HG02970 (cell line): Measurements from ENCODE around the gene COL27A1.
"Not testable (repeated sequence)": the region's sequence is repeated elsewhere in the genome, so short reads cannot be mapped to it uniquely, and the experiment has no call there.

Source experiments
- ATAC-seq: cut with Tn5 transposase; IDR thresholded peaks from one replicate; pipeline ENCODE4 v1.9.1; 2021; ENCODE audit warnings: mild to moderate bottlenecking, moderate library complexity, moderate number of reproducible peaks; ENCODE audit not compliant: unreplicated experiment, low FRiP score

Gene COL27A1

DNA sequence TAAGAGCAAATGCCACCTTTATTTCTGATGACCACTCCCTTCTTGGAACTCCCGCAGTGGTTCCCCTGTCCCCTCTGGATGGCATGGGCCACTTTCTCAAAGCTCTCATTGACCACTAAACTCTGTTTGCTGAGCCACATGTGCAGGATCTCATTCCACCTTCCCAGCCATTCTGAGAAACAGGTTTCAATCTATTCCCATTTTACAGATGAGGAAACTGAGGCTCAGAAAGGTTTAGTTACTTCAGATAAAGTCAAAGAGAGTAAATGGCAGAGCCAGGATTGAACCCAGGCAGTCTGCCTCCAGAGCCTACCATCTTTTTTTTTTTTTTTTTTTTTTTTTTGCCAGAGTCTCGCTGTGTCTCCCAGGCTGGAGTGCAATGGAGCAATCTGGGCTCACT lies 24.2 kb downstream of the COL27A1 start:
- no peak for ATAC-seq

DNA sequence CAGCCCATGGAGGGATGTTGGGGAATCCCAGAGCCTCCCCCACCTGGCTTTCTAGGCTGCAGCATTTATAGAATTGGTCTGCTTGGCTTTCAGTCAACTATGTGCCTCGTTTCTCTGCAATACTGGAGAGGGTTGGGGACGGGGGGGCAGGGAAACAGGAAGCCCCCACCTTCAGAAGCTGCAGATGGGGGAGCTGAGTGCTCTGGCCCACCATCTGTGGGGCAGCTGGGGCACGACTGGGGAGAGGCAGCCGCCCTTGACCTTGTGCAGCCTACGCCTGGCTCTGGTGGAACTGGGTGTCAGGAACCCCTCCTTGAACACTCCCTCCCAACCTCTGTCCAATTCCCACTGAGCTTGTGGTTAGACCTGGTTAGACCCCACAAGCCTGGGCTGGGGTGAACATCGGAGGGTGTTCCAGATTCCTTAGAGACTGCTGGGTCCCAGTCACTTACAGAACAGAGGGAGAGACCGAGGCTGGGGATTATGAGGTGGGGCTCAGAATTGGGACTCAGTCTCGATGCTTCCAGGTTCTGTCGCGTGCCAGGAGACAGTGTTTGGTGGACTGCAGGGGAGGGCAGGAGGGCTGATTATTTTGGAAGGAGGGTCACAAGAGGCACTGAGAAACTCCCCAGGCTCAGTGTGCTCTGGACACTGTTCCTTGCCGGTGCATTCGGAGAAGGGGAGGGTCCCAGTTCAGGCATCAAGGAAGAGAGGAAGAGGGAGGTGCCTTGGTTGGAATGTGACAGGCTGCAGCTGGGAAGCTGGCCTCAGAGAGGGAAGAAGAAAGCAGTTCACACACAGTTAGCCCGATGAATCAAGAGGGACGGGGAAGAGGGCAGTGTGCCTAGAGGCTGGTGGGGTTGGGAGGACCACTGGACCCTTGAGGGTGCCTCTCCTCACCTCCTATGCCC lies 25.6 kb downstream of the COL27A1 start:
- no peak for ATAC-seq

DNA sequence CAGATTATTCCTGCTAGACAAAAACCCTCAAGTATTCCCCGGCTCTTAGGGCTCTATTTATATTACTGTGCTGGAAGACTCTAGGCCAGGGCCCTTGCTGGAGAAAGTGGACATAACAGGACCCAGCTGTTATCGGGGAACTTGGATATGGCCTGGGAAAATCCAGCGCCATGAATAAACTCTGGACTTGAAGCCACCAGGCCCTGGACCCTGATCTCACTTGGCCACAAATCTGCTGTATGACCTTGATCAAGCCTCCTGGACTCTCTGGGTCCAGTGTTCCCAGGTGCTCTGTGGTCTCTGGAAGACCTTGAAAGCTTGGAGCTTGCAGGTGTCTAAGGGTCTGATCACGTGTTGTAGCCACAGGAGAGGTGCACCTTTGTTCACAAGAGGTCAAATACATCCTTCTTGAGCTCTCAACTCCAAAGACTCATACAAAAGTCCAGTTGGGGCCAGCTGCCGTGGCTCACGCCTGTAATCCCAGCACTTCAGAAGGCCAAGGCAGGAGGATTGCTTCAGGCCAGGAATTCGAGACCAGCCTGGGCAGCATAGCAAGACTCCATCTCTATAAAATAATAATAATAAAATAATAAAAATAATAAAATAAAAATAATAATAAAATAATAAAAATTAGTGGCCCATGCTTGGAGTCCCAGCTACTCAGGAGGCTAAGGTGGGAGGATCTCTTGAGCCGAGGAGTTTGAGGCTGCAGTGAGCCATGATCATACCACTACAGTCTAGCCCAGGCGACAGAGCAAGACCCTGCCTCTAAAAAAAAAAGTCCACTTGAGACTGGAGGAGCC lies 26.5 kb downstream of the COL27A1 start:
- no peak for ATAC-seq

DNA sequence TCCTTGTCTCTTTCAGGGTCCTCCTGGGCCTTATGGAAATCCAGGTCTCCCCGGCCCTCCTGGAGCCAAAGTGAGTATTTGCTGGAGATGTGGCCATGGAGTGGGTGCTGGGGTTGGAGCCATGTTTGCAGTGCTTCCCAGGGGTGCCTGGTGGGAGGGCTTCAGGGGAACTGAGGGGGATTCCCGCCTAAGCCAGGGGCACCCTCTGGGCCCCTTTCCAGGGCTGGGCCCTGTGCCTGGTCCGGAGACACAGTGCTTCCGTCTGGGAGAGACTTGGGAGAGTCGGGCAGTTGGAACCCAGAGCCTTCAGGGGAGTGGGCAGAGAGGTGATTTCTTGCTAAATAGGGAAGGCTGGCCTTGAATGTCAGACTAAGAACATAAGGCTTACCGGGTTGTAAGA lies 27.7 kb downstream of the COL27A1 start:
- no peak for ATAC-seq

DNA sequence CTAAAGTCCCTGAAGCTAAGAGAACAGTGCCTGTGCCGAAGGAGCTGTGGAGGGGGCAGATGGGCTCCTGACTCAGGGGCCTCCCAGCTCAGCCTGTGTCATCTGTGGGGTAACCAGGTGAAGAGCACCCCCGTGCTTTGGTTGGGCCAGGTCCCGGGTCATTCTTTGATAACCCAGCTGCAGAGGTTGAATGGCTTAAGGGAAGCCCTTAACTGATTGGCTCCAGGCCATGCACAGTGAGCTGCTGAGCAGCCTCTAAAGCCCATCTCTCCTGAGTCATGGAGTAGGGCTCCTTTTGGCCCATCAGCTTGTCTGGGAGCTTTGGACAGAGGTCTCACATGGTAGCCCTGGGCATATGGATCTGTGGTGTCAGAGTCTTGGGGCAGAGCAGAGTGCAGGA lies 28.7 kb downstream of the COL27A1 start:
- ATAC-seq: no peak

DNA sequence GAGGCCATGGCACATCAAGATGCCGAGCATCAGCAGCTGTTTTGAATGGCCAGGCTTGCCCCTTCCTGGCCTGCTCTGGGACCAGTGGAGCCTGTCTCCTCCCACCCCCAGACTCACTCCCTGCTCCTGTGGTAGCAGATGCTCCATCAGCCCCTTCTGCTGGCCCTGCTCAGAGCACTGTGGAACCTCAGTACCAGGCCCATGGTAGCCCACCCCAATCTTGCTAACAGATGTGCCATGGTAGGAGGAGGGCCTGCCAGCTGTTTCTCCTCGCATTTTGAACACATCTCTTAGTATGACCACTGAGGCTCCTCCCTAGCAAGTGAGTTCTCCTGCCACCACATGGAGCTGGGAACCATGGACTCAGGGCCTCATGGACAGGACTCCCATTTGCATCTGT lies 29.5 kb downstream of the COL27A1 start:
- ATAC-seq: no peak

DNA sequence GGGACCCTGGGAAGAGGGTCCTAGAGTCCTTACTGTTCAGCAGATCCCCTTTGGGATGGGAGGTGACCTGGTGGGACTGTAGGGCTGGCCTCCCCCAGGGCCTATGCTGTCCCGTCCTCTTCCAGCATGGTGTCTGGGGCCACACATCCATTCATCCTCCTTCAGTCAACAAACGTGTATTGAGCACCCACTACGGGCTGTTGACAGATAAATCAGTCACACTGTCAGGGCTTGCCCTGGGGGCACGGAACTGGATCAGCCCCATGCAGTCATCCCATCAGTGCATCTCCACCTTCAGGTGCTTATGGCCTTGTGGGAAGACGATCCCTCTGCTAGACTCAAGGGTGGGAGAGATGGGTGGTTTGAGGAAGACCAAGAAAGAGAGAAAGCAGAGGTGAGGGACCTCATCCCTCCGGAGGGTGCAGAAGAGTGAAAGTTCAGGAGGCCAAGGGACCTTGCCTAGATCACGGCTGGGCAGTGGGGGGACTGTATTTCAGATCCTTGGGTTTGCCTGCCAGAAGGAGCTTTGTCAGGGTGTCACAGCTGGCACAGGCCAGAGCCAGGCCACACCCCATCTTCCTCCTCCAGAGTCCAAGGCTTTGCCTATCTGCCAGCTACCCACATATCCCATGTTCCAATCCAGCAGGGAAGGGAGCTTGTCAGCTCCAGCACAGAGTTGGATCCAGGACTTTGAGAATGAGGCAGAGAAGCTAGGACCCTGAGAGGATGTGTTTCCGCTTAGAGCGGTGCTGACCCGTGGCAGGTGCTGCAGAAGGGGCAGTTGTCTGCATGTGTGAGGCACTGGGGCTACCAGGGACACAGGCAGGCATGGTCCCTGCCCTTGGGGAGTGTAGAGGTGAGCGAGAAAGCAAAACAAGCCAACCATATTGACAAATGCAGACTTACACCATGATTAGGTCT lies 30.5 kb downstream of the COL27A1 start:
- ATAC-seq: no peak

DNA sequence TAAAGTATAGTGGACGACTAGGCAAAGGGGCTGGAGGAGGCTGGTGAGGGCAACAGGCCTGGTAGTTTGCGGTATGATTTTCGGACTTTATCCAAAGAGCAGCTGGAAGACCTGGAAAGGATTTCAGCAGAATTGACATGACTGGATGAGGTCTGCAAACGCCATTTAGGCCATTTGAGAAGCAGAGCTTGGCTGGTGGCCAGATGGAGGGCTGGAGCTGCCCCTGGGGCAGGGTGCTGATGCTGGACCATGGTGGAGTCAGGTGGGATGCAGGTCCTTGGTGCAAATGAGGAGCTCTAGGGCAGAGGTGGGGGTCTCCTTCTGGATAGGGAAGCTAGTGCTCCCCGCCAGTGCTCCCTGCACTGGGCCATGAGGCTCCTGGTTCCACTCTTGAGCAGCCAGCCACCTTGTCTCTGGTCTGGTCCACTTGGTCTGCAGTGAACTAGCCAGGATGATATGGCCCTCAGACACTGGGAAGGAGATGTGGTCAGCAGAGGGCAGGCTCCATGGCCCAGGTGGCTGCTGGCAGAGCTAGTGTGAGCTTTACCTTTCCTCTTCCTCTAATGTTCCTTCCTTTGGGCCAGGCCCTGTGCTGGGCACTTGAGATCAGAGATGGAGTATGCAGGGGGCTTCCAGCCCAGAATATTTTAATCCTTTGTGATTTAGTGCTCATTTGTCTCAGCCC lies 31.4 kb downstream of the COL27A1 start:
- ATAC-seq: no peak

DNA sequence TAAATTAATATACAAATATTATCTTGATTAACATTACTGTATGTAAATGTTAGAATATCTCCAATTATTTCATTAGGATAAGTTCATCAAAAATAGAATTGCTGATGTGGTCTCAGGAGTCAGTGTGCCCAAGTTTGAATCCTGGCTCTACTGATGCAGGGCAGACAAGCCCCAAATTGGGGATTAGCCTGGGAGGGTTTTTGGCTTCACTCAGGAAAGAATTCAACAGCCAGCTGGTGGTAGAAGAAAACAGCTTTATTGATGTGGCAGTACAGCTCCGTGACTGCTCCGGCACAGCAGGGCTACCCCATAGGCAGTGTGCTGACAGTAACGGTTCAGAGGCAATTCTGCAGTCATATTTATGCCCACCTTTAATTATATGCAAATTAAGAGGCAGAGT lies 32.5 kb downstream of the COL27A1 start:
- ATAC-seq: no peak

DNA sequence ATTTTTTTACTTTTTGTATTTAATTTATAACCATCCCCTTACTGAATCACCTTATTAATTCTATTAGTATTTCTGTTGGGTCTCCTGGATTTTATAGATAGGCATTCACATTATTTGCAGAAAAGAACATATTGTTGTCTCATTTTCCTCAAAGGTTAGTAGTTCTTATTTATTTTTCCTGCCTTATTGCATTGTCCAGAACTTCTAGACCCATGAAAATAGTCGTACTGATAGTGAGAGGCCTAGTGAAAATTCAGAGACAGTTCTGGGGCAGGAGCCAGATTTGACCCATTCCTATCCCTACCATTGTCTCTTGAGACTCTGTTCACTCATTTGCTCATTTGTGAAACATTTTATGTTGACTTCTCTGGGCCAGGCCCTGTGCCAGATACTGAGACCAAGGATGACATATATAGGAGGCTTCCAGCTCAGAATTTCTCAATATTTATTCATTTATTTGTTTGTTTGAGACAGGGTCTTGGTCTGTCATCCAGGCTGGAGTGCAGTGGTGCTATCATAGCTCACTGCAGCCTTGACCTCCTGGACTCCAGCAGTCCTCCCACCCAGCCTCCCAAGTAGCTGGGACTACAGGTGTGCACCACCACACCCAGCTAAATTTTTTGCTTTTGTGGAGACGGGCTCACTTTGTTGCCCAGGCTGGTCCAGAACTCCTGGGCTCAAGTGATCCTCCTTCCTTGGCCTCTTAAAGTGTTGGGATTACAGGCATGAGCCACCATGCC lies 34.7 kb downstream of the COL27A1 start:
- no peak for ATAC-seq

DNA sequence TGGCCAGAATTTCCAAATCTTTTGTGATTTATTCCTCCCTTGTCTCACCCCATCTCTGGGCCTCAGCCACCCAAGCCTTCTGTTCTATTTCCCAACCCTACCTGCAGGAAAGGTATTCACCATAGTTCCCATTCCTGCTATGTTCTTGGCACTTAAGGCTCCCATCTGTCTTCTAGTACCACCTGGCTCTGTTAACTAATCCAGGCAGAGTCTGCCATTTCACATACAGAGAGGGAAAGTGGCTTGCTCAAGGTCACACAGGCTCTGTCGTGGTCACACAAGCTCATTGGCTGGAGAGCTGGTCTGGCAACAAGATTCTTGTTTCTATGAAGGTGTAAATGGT lies 35.2 kb downstream of the COL27A1 start:
- no peak for ATAC-seq

DNA sequence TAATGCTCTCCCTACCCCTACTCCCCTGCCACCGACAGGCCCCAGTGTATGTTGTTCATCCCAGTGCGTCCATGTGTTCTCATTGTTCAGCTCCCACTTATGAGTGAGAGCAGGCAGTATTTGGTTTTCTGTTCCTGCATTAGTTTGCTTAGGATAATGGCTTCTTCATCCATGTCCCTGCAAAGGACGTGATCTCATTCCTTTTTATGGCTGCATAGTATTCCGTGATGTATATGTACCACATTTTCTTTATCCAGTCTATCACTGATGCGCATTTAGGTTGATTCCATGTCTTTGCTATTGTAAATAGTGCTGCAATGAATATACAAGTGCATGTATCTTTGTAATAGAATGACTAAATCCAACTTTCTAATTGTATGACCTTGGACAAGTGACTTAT lies 36.1 kb downstream of the COL27A1 start:
- ATAC-seq: not testable (repeated sequence)

DNA sequence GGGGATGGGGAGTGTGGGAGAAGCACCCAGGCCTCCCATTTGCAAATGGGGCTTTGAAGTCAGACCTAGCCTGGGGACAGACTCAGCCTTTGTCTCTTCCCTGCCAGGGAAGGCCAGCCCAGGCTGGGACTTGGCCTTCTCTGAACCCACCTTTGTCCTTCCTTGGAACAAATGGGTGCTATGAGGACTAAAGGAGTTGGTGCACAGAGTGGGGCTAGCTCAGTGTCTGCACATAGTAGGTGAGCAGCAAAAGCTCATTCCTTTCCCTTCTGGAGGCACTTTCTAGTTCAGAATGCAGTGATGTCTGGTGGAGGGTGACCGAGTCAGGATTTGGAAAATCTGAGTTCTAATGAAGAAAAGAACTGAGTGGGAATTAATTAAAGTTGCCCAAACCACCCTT lies 37.2 kb downstream of the COL27A1 start:
- no peak for ATAC-seq

DNA sequence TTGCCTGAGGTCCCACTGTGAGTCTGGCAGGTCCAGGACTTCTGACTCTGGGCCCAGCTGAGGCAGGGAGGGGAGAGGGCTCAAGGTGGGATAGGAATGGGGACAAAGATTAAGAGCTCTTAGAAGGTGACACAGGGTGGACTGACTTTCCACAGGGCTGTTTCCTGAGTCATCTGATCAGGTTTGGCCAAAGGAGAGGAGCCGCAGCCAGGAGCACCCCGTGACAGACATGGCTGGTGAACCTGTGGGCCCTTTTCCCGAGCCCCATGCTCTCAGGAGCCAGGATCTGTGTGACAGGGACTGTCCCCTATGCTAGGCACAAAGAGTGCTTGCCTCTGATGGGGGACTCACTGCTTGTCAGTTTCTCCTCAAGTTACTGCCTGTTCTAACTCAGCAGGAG lies 37.8 kb downstream of the COL27A1 start:
- ATAC-seq: no peak

DNA sequence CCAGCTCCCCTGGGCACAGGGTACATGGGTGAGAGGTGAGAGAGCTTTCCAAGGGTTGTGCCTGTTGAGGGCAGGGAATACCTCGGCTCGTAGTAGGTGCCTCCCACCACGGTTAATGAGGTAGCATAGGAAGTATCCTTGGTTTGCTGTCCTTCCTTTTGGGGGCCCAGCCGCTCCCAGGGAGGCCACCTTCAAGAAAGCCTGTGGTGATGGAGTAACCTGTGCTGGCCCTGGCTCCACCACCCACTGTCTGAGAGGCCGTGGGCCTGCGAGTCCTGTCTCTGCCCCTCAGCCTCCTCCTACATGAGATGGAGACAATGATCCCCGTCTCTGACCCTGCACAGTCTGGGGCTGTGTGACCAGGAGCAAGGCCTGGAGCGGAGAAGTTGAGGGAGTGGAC lies 40.8 kb downstream of the COL27A1 start:
- ATAC-seq: no peak

DNA sequence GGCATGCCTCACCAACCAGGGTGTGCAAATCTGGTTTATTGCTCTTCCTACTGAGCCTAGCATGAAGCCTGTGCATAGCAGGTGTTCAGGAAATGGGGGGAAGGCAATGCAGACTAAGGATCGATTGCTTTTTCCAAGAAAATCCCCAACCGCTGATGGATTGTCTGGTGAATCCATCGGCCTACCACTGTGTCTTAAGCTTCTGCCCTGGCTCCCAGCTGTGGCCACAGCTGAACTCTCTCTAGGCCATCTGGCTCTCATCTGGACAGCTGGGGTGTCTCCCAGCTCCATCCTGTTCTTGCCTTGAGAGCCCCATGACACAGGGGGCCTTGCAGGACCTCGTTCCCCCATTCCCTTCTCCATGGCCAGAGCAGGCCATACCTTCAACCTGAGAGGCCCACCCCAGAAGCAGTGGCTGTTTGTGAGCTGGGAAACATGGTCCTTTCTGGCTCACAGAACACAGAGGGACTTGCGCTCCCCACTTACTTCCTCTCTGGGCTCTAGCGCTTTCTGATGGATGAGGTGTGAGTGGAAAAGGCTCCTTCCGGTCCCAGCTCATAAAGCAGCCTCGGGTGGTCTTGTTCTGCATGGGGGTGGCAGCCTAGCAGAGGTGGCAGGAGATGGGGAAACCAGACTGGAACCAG lies 41.8 kb downstream of the COL27A1 start:
- ATAC-seq: no peak

DNA sequence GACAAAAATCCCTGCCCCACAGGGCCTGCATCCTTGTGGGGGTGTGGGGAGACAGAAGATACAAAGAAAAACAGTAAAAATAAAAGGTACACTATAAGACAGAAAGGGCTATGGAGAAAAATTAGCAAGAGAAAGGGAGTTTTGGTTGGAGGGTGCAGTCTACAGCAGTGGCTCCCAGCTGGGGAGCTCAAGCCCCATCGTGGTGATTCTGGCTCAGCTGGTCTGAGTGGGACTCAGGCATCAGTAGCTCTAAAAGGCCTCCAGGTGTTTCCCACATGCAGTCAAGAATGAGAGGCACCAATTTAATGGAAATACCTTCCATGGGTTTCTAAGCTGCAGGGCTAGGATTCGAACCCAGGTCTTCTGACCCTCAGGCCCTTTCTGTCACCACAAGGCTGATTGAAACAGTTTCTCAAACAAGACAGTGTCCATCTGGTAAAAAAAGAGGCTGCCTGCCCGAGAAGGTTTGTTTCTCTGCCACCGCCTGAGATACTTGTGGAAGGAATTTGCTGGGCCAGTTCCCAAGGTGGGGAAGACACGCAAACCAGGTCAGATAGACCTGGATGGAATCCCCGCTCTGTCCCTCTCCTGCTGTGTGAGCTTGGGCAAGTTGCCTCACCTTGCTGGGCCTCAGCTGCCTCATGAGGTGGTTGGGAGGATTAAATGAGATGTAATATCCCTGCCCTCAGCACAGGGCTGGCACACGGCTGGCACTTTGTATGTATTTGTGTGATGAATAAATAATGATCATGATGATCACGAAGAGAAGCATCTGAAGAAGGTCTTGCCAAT lies 43.1 kb downstream of the COL27A1 start:
- ATAC-seq: no peak

DNA sequence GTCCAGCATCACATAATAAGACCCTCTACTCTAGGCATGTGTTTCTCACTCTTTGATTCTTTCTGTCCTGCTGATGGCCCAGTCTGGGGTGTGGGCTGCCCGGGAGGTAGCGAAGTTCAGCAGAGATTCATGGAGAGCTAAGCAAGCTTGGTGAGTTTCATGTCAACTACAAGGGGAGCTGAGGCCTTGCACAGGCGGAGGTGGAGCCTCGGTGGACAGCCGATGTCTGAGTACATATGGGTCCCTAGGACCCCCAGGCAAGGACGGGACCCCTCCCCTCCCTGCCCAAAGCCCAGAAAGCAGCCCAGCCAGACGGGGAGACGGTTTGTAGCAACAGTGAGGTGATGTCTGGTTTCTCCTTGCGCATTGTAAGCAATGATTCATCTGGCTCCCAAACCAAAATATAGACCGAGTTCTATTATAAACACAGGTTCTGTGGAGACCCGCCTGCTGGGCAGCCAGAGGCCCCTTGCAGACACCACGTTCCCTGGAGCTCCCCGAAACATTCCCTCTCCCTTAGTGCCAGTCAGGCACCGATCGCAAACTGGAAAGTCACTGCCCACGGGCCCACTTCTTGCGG lies 45.5 kb downstream of the COL27A1 start:
- ATAC-seq: no peak
